Measurements from ENCODE around the gene SETD9. TPM values are rescaled to one million over a fixed set of nuclear protein-coding genes. Genes with fewer than 3 reads are reported as not detected.
A peak's percentile ranks its signal among the peaks of the same experiment; 100 is the strongest.

Gene SETD9
- total and polyA plus RNA-seq, 4 donors = 3.1 to 10.1 (median 6.1) TPM

GRCh38 chr5:56951946-56952691 lies 42.7 kb downstream of the SETD9 start, which contains the start of gene MIER3:
TSS of gene MIER3 (minus strand) at chr5:56952123. CDS start at chr5:56952102, 21 bp downstream.
- Histone ChIP-seq H3K27me3 (ENCODE audit: control insufficient read depth in 4 of 4, insufficient read depth in 4 of 4, low read length in 3 of 4) (no peaks in the 10 kb centered on the region), H3K4me1 (ENCODE audit: control insufficient read depth in 4 of 4, insufficient read depth in 4 of 4, low read length in 3 of 4) (peaks cover 3 to 19% (median 9%) of the 10 kb centered on the region in 4 donors), H3K9me3 (ENCODE audit: control insufficient read depth in 4 of 4, low read length in 3 of 4) (no peaks in the 10 kb centered on the region), H3K27ac (ENCODE audit: low read depth in 1 of 2, low read length in 2 of 2) (peak within 1 kb of the TSS; percentile 61 to 64), H3K36me3 (ENCODE audit: control insufficient read depth in 4 of 4, insufficient read depth in 3 of 4, low read depth in 1 of 4, low read length in 3 of 4) (peaks cover 0 to 2% (median 0%) of the 10 kb centered on the region in 4 donors), H3K4me3 (ENCODE audit: low read depth in 1 of 3, low read length in 3 of 3) (peak within 1 kb of the TSS; percentile 77 to 100 (median 88)), H3K9ac (ENCODE audit: low read depth in 1 of 2, low read length in 2 of 2) (peak within 1 kb of the TSS; percentile 56 to 64)
- peak; percentile 80 for DNase-seq (ENCODE audit: low spot score)
- under 1% methylated on average over 89 of the region's 89 CpGs for WGBS
- TF ChIP-seq HNF4A (conservative IDR thresholded peaks at IDR 0.05) = no peak
- peak; percentile 65 for TF ChIP-seq YY1 (IDR thresholded peaks at IDR 0.05)

- no peaks in the 10 kb centered on the region for H3K9me3 ChIP-seq (ENCODE audit: control insufficient read depth in 4 of 4, low read length in 3 of 4)
- peaks cover 2 to 19% (median 9%) of the 10 kb centered on the region in 4 donors for H3K4me1 ChIP-seq (ENCODE audit: control insufficient read depth in 4 of 4, insufficient read depth in 4 of 4, low read length in 3 of 4)
- H3K4me3 ChIP-seq (ENCODE audit: low read depth in 1 of 3, low read length in 3 of 3) = no peak overlapping the region
- TF ChIP-seq CTCF (IDR thresholded peaks at IDR 0.05; ENCODE audit: low read depth, low read length, missing input control) (no peak), SP1 (IDR thresholded peaks at IDR 0.05) (no peak), RAD21 (IDR thresholded peaks at IDR 0.05) (no peak), RXRA (IDR thresholded peaks at IDR 0.05) (no peak), GABPA (IDR thresholded peaks at IDR 0.05 in 1 of 2, conservative IDR thresholded peaks at IDR 0.05 in 1 of 2) (no peak), HNF4A (conservative IDR thresholded peaks at IDR 0.05) (no peak), ATF3 (IDR thresholded peaks at IDR 0.05) (no peak), YY1 (IDR thresholded peaks at IDR 0.05) (no peak), FOXA1 (IDR thresholded peaks at IDR 0.05) (no peak), TAF1 (conservative IDR thresholded peaks at IDR 0.05) (no peak), ZBTB33 (IDR thresholded peaks at IDR 0.05) (no peak), FOXA2 (IDR thresholded peaks at IDR 0.05) (no peak), NR2F2 (IDR thresholded peaks at IDR 0.05) (no peak)
- peaks cover 0 to 2% (median 0%) of the 10 kb centered on the region in 4 donors for H3K36me3 ChIP-seq (ENCODE audit: control insufficient read depth in 4 of 4, insufficient read depth in 3 of 4, low read depth in 1 of 4, low read length in 3 of 4)
- WGBS = 98% methylated on average over 1 of the region's 1 CpG
- no peak overlapping the region for H3K27ac ChIP-seq (ENCODE audit: low read depth in 1 of 2, low read length in 2 of 2)
- no peak for DNase-seq (ENCODE audit: low spot score)
- no peak overlapping the region for H3K9ac ChIP-seq (ENCODE audit: low read depth in 1 of 2, low read length in 2 of 2)
- H3K27me3 ChIP-seq (ENCODE audit: control insufficient read depth in 4 of 4, insufficient read depth in 4 of 4, low read length in 3 of 4) = no peaks in the 10 kb centered on the region
Observed at GRCh38 chr5:56954262-56954661, 44.9 kb downstream of the SETD9 start.

- Histone ChIP-seq H3K27me3 (ENCODE audit: control insufficient read depth in 4 of 4, insufficient read depth in 4 of 4, low read length in 3 of 4) (no peaks in the 10 kb centered on the region), H3K9ac (ENCODE audit: low read depth in 1 of 2, low read length in 2 of 2) (no peak overlapping the region), H3K4me3 (ENCODE audit: low read depth in 1 of 3, low read length in 3 of 3) (no peak overlapping the region), H3K9me3 (ENCODE audit: control insufficient read depth in 4 of 4, low read length in 3 of 4) (no peaks in the 10 kb centered on the region), H3K27ac (ENCODE audit: low read depth in 1 of 2, low read length in 2 of 2) (no peak overlapping the region), H3K36me3 (ENCODE audit: control insufficient read depth in 4 of 4, insufficient read depth in 3 of 4, low read depth in 1 of 4, low read length in 3 of 4) (no peaks in the 10 kb centered on the region), H3K4me1 (ENCODE audit: control insufficient read depth in 4 of 4, insufficient read depth in 4 of 4, low read length in 3 of 4) (no peaks in the 10 kb centered on the region)
- no peak for DNase-seq (ENCODE audit: low spot score)
- 91% methylated on average over 2 of the region's 2 CpGs for WGBS
- TF ChIP-seq HNF4G (IDR thresholded peaks at IDR 0.05) (no peak), FOXA1 (IDR thresholded peaks at IDR 0.05) (no peak), MAX (IDR thresholded peaks at IDR 0.05) (no peak), JUND (IDR thresholded peaks at IDR 0.05) (no peak), FOXA2 (IDR thresholded peaks at IDR 0.05) (no peak)
Observed at GRCh38 chr5:56958595-56958994, 49.2 kb downstream of the SETD9 start.

Data from liver (tissue), 9 donors.